Measurements from ENCODE around the gene PSAP.

Gene PSAP

GRCh38 chr10:71820966-71821365 lies 30.1 kb downstream of the PSAP start:
- no peak for TF ChIP-seq LEF1 (IDR thresholded peaks at IDR 0.05; ENCODE audit: borderline replicate concordance)
- TF ChIP-seq L3MBTL2 (conservative IDR thresholded peaks at IDR 0.05) = no peak
- no peak for TF ChIP-seq ARNT (IDR thresholded peaks at IDR 0.05)
- TF ChIP-seq NFRKB (IDR thresholded peaks at IDR 0.05) = no peak
- no peak for TF ChIP-seq FOXM1 (IDR thresholded peaks at IDR 0.05; ENCODE audit: borderline replicate concordance)
- no peak for TF ChIP-seq CTBP1 (IDR thresholded peaks at IDR 0.05; ENCODE audit: borderline replicate concordance)
- TF ChIP-seq FOXK2 (IDR thresholded peaks at IDR 0.05) = no peak
- no peak for TF ChIP-seq HDGF (IDR thresholded peaks at IDR 0.05; ENCODE audit: borderline replicate concordance)
- TF ChIP-seq BHLHE40 (IDR thresholded peaks at IDR 0.05; ENCODE audit: borderline replicate concordance) = no peak
- no peak for TF ChIP-seq FOXA1 (IDR thresholded peaks at IDR 0.05)
- CTCF ChIA-PET = no interaction called here
- no peak for DNase-seq (ENCODE audit: extremely low spot score)
- POLR2A ChIA-PET = interaction anchor here (0.9 kb wide), 1 partner anchor 30 kb away, joined by 4 read pairs; the partner anchor contains the start of gene PSAP

- ChIA-PET CTCF (no interaction called here), POLR2A (no interaction called here)
- TF ChIP-seq ARNT (IDR thresholded peaks at IDR 0.05) (no peak), NFRKB (IDR thresholded peaks at IDR 0.05) (no peak), L3MBTL2 (conservative IDR thresholded peaks at IDR 0.05) (no peak), FOXA1 (IDR thresholded peaks at IDR 0.05) (no peak), HDGF (IDR thresholded peaks at IDR 0.05; ENCODE audit: borderline replicate concordance) (no peak), SUZ12 (IDR thresholded peaks at IDR 0.05) (no peak), TARDBP (IDR thresholded peaks at IDR 0.05) (no peak), ZNF384 (IDR thresholded peaks at IDR 0.05) (no peak), CTBP1 (IDR thresholded peaks at IDR 0.05; ENCODE audit: borderline replicate concordance) (no peak), BHLHE40 (IDR thresholded peaks at IDR 0.05; ENCODE audit: borderline replicate concordance) (no peak), FOXM1 (IDR thresholded peaks at IDR 0.05; ENCODE audit: borderline replicate concordance) (no peak), LEF1 (IDR thresholded peaks at IDR 0.05; ENCODE audit: borderline replicate concordance) (no peak), FOXK2 (IDR thresholded peaks at IDR 0.05) (no peak), SP1 (IDR thresholded peaks at IDR 0.05) (no peak), PKNOX1 (IDR thresholded peaks at IDR 0.05) (no peak), ELF4 (IDR thresholded peaks at IDR 0.05) (no peak)
- no peak for DNase-seq (ENCODE audit: extremely low spot score)
Observed at GRCh38 chr10:71819985-71820384, 31.1 kb downstream of the PSAP start.

- TF ChIP-seq FOXM1 (IDR thresholded peaks at IDR 0.05; ENCODE audit: borderline replicate concordance) (no peak), SUZ12 (IDR thresholded peaks at IDR 0.05) (no peak), TARDBP (IDR thresholded peaks at IDR 0.05) (no peak), ELF4 (IDR thresholded peaks at IDR 0.05) (no peak), ZNF384 (IDR thresholded peaks at IDR 0.05) (no peak), PKNOX1 (IDR thresholded peaks at IDR 0.05) (no peak), CTBP1 (IDR thresholded peaks at IDR 0.05; ENCODE audit: borderline replicate concordance) (no peak), L3MBTL2 (conservative IDR thresholded peaks at IDR 0.05) (no peak)
- ChIA-PET POLR2A (no interaction called here), CTCF (no interaction called here)
- DNase-seq (ENCODE audit: extremely low spot score) = no peak
Observed at GRCh38 chr10:71819441-71819861, 31.6 kb downstream of the PSAP start.

- ChIA-PET CTCF (interaction anchor here (0.6 kb wide), 1 partner anchor 78 kb away, joined by 4 read pairs; no protein-coding TSS in a partner anchor), POLR2A (no interaction called here)
- no peak for DNase-seq (ENCODE audit: extremely low spot score)
- no peak for TF ChIP-seq CTBP1 (IDR thresholded peaks at IDR 0.05; ENCODE audit: borderline replicate concordance)
Observed at GRCh38 chr10:71818674-71819260, 32.3 kb downstream of the PSAP start.

- DNase-seq (ENCODE audit: extremely low spot score) = no peak
- CTCF ChIA-PET = interaction anchor here (0.6 kb wide), 1 partner anchor 79 kb away, joined by 4 read pairs; no protein-coding TSS in a partner anchor
- no peak for TF ChIP-seq PKNOX1 (IDR thresholded peaks at IDR 0.05)
- TF ChIP-seq CTBP1 (IDR thresholded peaks at IDR 0.05; ENCODE audit: borderline replicate concordance) = no peak
- TF ChIP-seq FOXM1 (IDR thresholded peaks at IDR 0.05; ENCODE audit: borderline replicate concordance) = no peak
- no peak for TF ChIP-seq FOXK2 (IDR thresholded peaks at IDR 0.05)
- TF ChIP-seq ZNF384 (IDR thresholded peaks at IDR 0.05) = no peak
- no peak for TF ChIP-seq TARDBP (IDR thresholded peaks at IDR 0.05)
- POLR2A ChIA-PET = no interaction called here
Observed at GRCh38 chr10:71817831-71818655, 33.0 kb downstream of the PSAP start.

GRCh38 chr10:71816936-71817618 lies 34.0 kb downstream of the PSAP start:
- ChIA-PET CTCF (no interaction called here), POLR2A (no interaction called here)
- no peak for DNase-seq (ENCODE audit: extremely low spot score)
- no peak for TF ChIP-seq ELF4 (IDR thresholded peaks at IDR 0.05)
- TF ChIP-seq CTBP1 (IDR thresholded peaks at IDR 0.05; ENCODE audit: borderline replicate concordance) = no peak
- no peak for TF ChIP-seq LEF1 (IDR thresholded peaks at IDR 0.05; ENCODE audit: borderline replicate concordance)
- no peak for TF ChIP-seq SP1 (IDR thresholded peaks at IDR 0.05)
- TF ChIP-seq BHLHE40 (IDR thresholded peaks at IDR 0.05; ENCODE audit: borderline replicate concordance) = no peak
- TF ChIP-seq ZNF384 (IDR thresholded peaks at IDR 0.05) = no peak
- TF ChIP-seq FOXM1 (IDR thresholded peaks at IDR 0.05; ENCODE audit: borderline replicate concordance) = no peak
- no peak for TF ChIP-seq FOXK2 (IDR thresholded peaks at IDR 0.05)
- TF ChIP-seq L3MBTL2 (conservative IDR thresholded peaks at IDR 0.05) = no peak
